Measurements from ENCODE around the gene SRRM3.
"Not testable (repeated sequence)": the region's sequence is repeated elsewhere in the genome, so short reads cannot be mapped to it uniquely, and the experiment has no call there.

Gene SRRM3

GRCh38 chr7:76294344-76295024, 92.8 kb downstream of the SRRM3 start:
- peak; percentile 91 for DNase-seq

- DNase-seq, result no peak
Observed at GRCh38 chr7:76296743-76297740, 95.3 kb downstream of the SRRM3 start.

GRCh38 chr7:76300166-76300731, 98.6 kb downstream of the SRRM3 start:
- no peak for DNase-seq

- no peak for DNase-seq
Observed at GRCh38 chr7:76301000-76301399, 99.3 kb downstream of the SRRM3 start.

GRCh38 chr7:76302347-76303201, 100.9 kb downstream of the SRRM3 start, which contains the start of gene HSPB1:
Gene HSPB1, plus strand, starts transcription at chr7:76302673. Its CDS starts 40 bp downstream, at chr7:76302713.
- peak; percentile 77 for DNase-seq

- peak; percentile 91 for DNase-seq
Observed at GRCh38 chr7:76303202-76304147, 101.8 kb downstream of the SRRM3 start.

- DNase-seq, result no peak
Observed at GRCh38 chr7:76304888-76305375, 103.2 kb downstream of the SRRM3 start.

GRCh38 chr7:76308874-76309273, 107.2 kb downstream of the SRRM3 start:
- not testable (repeated sequence) for DNase-seq

- DNase-seq, result not testable (repeated sequence)
Observed at GRCh38 chr7:76309341-76310101, 107.8 kb downstream of the SRRM3 start.

- DNase-seq, result no peak
Observed at GRCh38 chr7:76310102-76310957, 108.6 kb downstream of the SRRM3 start.

- DNase-seq, result not testable (repeated sequence)
Observed at GRCh38 chr7:76311838-76312237, 110.1 kb downstream of the SRRM3 start.

GRCh38 chr7:76314042-76314721, 112.5 kb downstream of the SRRM3 start:
- peak; percentile 96 for DNase-seq

- not testable (repeated sequence) for DNase-seq
Observed at GRCh38 chr7:76314740-76315139, 113.0 kb downstream of the SRRM3 start.

- DNase-seq, result peak; percentile 51
Observed at GRCh38 chr7:76315364-76315763, 113.7 kb downstream of the SRRM3 start.

GRCh38 chr7:76316984-76317781, 115.5 kb downstream of the SRRM3 start:
- no peak for DNase-seq

- DNase-seq, result peak; percentile 98
Observed at GRCh38 chr7:76317782-76318487, 116.2 kb downstream of the SRRM3 start.

Measured in suppressor macrophage treated with lipopolysaccharide for 4 hours (primary cell).